ENCODE results near the gene ETV1. TPM values are rescaled to one million over a fixed set of nuclear protein-coding genes. Genes with fewer than 3 reads are reported as not detected.

Gene ETV1
- total RNA-seq, 3 donors from 2014 or later: 3.2 to 10.1 (median 5.6) TPM

- H3K36me3 ChIP-seq: no peaks in the 10 kb centered on the region
- H3K27me3 ChIP-seq: no peaks in the 10 kb centered on the region
- no peak overlapping the region for H3K27ac ChIP-seq
- H3K4me3 ChIP-seq: no peak overlapping the region
- no peak for DNase-seq (ENCODE audit: low spot score in 2 of 2)
- TF ChIP-seq CTCF (IDR thresholded peaks at IDR 0.05): no peak
- TF ChIP-seq POLR2A (IDR thresholded peaks at IDR 0.05): no peak
- no peaks in the 10 kb centered on the region for H3K4me1 ChIP-seq
- no peaks in the 10 kb centered on the region for H3K9me3 ChIP-seq
- intact Hi-C loops (cut with DNase I; ENCODE audit: low total_unique reads): no loop called here
Observed at GRCh38 chr7:13875496-13876074, 113.9 kb downstream of the ETV1 start.

- H3K4me1 ChIP-seq: no peaks in the 10 kb centered on the region
- no peaks in the 10 kb centered on the region for H3K36me3 ChIP-seq
- DNase-seq (ENCODE audit: low spot score in 2 of 2): no peak
- H3K9me3 ChIP-seq: no peaks in the 10 kb centered on the region
- no peaks in the 10 kb centered on the region for H3K27me3 ChIP-seq
- H3K27ac ChIP-seq: no peak overlapping the region
- intact Hi-C loops (cut with DNase I; ENCODE audit: low total_unique reads): no loop called here
- H3K4me3 ChIP-seq: peak overlapping the region in 1 of 3 donors; percentile 19
- no peak for TF ChIP-seq CTCF (IDR thresholded peaks at IDR 0.05)
- TF ChIP-seq POLR2A (IDR thresholded peaks at IDR 0.05): no peak
- no peak for TF ChIP-seq POLR2AphosphoS5 (IDR thresholded peaks at IDR 0.05)
Observed at GRCh38 chr7:13874783-13875182, 114.7 kb downstream of the ETV1 start.

- no peaks in the 10 kb centered on the region for H3K36me3 ChIP-seq
- intact Hi-C loops (cut with DNase I; ENCODE audit: low total_unique reads): no loop called here
- TF ChIP-seq POLR2AphosphoS5 (IDR thresholded peaks at IDR 0.05): no peak
- no peak for TF ChIP-seq POLR2A (IDR thresholded peaks at IDR 0.05)
- no peak for TF ChIP-seq CTCF (IDR thresholded peaks at IDR 0.05)
Observed at GRCh38 chr7:13872709-13873108, 116.8 kb downstream of the ETV1 start.

GRCh38 chr7:13871008-13871407, 118.5 kb downstream of the ETV1 start:
- DNase-seq (ENCODE audit: low spot score in 2 of 2): no peak
- Histone ChIP-seq H3K36me3 (no peaks in the 10 kb centered on the region), H3K4me1 (no peaks in the 10 kb centered on the region), H3K9me3 (no peaks in the 10 kb centered on the region), H3K27ac (no peak overlapping the region), H3K27me3 (no peaks in the 10 kb centered on the region), H3K4me3 (no peak overlapping the region)
- TF ChIP-seq POLR2AphosphoS5 (IDR thresholded peaks at IDR 0.05) (no peak), CTCF (IDR thresholded peaks at IDR 0.05) (no peak), POLR2A (IDR thresholded peaks at IDR 0.05) (no peak)
- intact Hi-C loops (cut with DNase I; ENCODE audit: low total_unique reads): no loop called here

More at GRCh38 chr7:13872709-13873108, 116.8 kb downstream of the ETV1 start:
- Histone ChIP-seq H3K9me3 (no peaks in the 10 kb centered on the region), H3K27me3 (no peaks in the 10 kb centered on the region), H3K27ac (no peak overlapping the region), H3K4me1 (no peaks in the 10 kb centered on the region), H3K4me3 (no peak overlapping the region)
- no peak for DNase-seq (ENCODE audit: low spot score in 2 of 2)

- no peak for TF ChIP-seq POLR2A (IDR thresholded peaks at IDR 0.05)
- no peak for TF ChIP-seq CTCF (IDR thresholded peaks at IDR 0.05)
- TF ChIP-seq POLR2AphosphoS5 (IDR thresholded peaks at IDR 0.05): no peak
- DNase-seq (ENCODE audit: low spot score in 2 of 2): no peak
- no peaks in the 10 kb centered on the region for H3K36me3 ChIP-seq
- no peaks in the 10 kb centered on the region for H3K4me1 ChIP-seq
- no peak overlapping the region for H3K27ac ChIP-seq
- intact Hi-C loops (cut with DNase I; ENCODE audit: low total_unique reads): no loop called here
- no peaks in the 10 kb centered on the region for H3K9me3 ChIP-seq
- no peaks in the 10 kb centered on the region for H3K27me3 ChIP-seq
- no peak overlapping the region for H3K4me3 ChIP-seq
Observed at GRCh38 chr7:13860734-13861133, 128.7 kb downstream of the ETV1 start.

Data from breast epithelium (tissue), 4 donors.